OCI-LY7 (cell line): ENCODE data around the gene SYT2.
"Not testable (repeated sequence)": the region's sequence is repeated elsewhere in the genome, so short reads cannot be mapped to it uniquely, and the experiment has no call there.

ENCODE experiments used
- CTCF ChIP-seq: fragments of 200-600 bp; sonication (generic); conservative IDR thresholded peaks from 2 replicates; pipeline ENCODE4 v1.5.1; 2014; ENCODE audit warnings: mild to moderate bottlenecking, antibody characterized with exemption, low read length, moderate library complexity, mixed read lengths
- EZH2phosphoT487 ChIP-seq: fragments of 200-600 bp; sonication (generic); IDR thresholded peaks from 2 replicates; pipeline ENCODE4 v1.6.1; 2018; ENCODE audit warnings: low read depth, borderline replicate concordance, mild to moderate bottlenecking, mixed run types, antibody characterized with exemption, low read length, moderate library complexity, mixed read lengths

- not testable (repeated sequence) for TF ChIP-seq CTCF, EZH2phosphoT487
Measured at GRCh38 chr1:202557662-202558061, 152.6 kb downstream of the SYT2 start.
